GM18508 (cell line): Measurements from ENCODE around the gene CR1.
"Not testable (repeated sequence)": the region's sequence is repeated elsewhere in the genome, so short reads cannot be mapped to it uniquely, and the experiment has no call there.

Source experiments
- ATAC-seq: cut with Tn5 transposase; IDR thresholded peaks from one replicate; pipeline ENCODE4 v1.9.1; 2021; ENCODE audit warnings: moderate number of reproducible peaks; ENCODE audit not compliant: insufficient read depth, unreplicated experiment

Gene CR1

GRCh38 chr1:207666342-207666741 is 170.4 kb downstream of the CR1 start:
- ATAC-seq, result no peak

GRCh38 chr1:207669528-207670009 is 173.6 kb downstream of the CR1 start:
- no peak for ATAC-seq

GRCh38 chr1:207670192-207670591 is 174.2 kb downstream of the CR1 start:
- ATAC-seq, result no peak

GRCh38 chr1:207670997-207671396 is 175.0 kb downstream of the CR1 start:
- no peak for ATAC-seq

DNA sequence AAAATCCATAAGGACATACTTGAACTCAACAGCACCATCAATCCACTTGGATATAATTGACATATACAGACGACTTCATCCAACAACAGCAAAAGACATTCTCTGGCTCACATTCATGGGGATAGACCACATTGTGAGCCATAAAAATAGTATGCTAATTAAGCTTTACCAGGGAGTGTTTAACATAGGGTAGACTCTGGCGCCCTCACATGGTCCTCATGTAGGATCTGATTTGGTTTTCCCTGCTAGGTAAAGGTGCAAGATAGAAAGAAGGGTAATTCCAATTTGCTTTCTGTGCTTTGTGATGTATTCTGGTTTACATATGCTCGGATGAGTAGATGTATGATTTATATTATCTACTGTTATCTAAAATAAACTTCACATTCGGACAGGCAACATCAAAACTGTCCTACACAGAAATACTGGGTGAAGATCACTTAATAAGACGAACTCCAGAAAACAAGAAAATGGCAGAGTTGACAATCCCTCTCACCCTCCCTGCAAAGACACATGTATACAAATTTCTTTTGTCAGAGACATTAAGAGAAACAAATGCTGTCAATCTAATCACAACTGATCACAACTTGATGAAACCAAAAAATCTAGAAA is 176.7 kb downstream of the CR1 start:
- ATAC-seq, result no peak

GRCh38 chr1:207673399-207673798 is 177.4 kb downstream of the CR1 start:
- ATAC-seq, result no peak

DNA sequence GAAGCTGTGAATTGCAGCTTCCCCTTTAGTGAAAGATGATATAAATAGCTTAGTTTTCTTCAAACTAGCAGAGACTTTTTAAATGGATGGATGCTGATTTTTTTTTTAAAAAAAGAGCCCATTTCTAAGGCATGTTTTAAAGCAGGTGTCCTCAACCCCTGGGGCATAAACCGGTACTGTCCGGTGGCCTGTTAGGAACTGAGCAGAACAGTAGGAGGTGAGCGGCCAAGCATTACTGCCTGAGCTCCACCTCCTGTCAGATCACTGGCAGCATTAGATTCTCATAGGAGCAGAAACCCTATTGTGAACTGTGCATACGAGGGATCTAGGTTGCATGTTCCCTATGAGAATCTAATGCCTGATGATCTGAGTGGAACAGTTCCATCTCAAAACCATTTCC is 180.2 kb downstream of the CR1 start:
- ATAC-seq, result no peak

- ATAC-seq, result not testable (repeated sequence)
Measured at GRCh38 chr1:207680590-207681388, 184.8 kb downstream of the CR1 start.

GRCh38 chr1:207682872-207683434 is 187.0 kb downstream of the CR1 start:
- not testable (repeated sequence) for ATAC-seq

DNA sequence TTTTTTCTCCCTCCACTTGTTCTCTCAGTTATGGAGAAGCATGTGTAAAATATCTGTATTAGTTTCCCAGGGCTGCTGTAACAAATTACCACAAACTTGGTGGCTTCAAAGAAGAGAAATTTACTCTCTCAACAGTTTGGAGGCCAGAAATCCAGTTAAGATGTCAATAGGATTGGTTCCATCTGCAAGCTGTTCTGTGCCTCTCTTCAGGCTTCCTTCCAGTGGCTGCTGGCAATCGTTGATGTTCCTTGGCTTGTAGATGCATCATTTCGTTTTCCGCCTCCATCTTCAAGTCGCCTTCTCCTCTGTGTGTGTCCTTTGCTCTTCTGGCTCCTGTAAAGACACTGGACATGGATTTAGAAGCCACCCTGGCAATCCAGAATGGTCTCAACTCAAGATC is 194.6 kb downstream of the CR1 start:
- ATAC-seq, result not testable (repeated sequence)

DNA sequence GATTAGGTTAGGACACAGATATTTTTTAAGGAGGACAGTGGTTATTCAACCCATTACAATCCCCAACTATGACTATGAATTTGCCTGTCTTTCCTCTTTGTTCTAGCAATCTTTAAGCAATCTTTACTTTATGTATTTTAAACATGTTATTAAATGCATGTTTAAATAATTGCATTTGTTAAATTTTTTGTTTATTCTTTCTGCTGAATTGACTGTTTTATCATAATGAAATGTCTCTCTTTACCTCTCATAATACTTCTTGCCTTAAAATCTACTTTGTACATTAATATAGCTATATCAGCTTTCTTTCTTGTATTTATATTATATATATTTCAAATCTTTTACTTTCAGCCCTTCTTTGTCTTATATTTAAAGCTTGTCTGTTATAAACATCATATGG is 195.1 kb downstream of the CR1 start:
- ATAC-seq, result no peak
